VCaP (cell line): ENCODE results near the gene MYBBP1A.

ENCODE experiments used
- H3K27ac ChIP-seq: fragments of 450-650 bp; 2 replicates; pipeline ENCODE4 v1.5.1; 2017
- CTCF ChIP-seq: fragments of 450-650 bp; conservative IDR thresholded peaks from 2 replicates; pipeline ENCODE4 v1.5.1; 2017; ENCODE audit warnings: mild to moderate bottlenecking, moderate library complexity

Gene MYBBP1A

GRCh38 chr17:4523946-4524345, 31.2 kb downstream of the MYBBP1A start:
- TF ChIP-seq CTCF, result no peak
- no peak overlapping the region for H3K27ac ChIP-seq

GRCh38 chr17:4522661-4523060, 32.5 kb downstream of the MYBBP1A start:
- TF ChIP-seq CTCF, result no peak
- no peak overlapping the region for H3K27ac ChIP-seq

- H3K27ac ChIP-seq, result peak overlapping the region; percentile 42
- TF ChIP-seq CTCF, result no peak
Measured at GRCh38 chr17:4520894-4521600, 34.1 kb downstream of the MYBBP1A start.

GRCh38 chr17:4520060-4520893, 34.9 kb downstream of the MYBBP1A start:
- TF ChIP-seq CTCF, result no peak
- no peak overlapping the region; the same call in 1 of the 2 replicates for H3K27ac ChIP-seq

GRCh38 chr17:4519361-4519788, 35.8 kb downstream of the MYBBP1A start:
- H3K27ac ChIP-seq, result no peak overlapping the region

GRCh38 chr17:4518901-4519300, 36.3 kb downstream of the MYBBP1A start:
- no peak overlapping the region for H3K27ac ChIP-seq
- no peak for TF ChIP-seq CTCF

More at GRCh38 chr17:4519361-4519788, 35.8 kb downstream of the MYBBP1A start:
- TF ChIP-seq CTCF, result no peak

GRCh38 chr17:4516735-4517134, 38.4 kb downstream of the MYBBP1A start:
- no peak for TF ChIP-seq CTCF

More at GRCh38 chr17:4516735-4517134, 38.4 kb downstream of the MYBBP1A start:
- no peak overlapping the region for H3K27ac ChIP-seq
